Suprapubic skin (tissue), 3 donors: ENCODE data around the gene C11orf54.

Experiments
- POLR2AphosphoS5 ChIP-seq, 3 donors: sonication (generic); formaldehyde crosslinking; IDR thresholded peaks; one replicate each; pipeline ENCODE4 v1.6.1; 2017; ENCODE audit warnings: antibody characterized with exemption in 3 of 3
- TF ChIP-seq, protein P1 (sequence below), 2 donors: fragments of 200-600 bp in 1 of 2; fragments of 450-650 bp in 1 of 2; sonication (generic) in 1 of 2; IDR thresholded peaks; one replicate each; pipeline ENCODE4 v1.5.1; 2016 to 2019; ENCODE audit warnings: antibody characterized with exemption in 2 of 2, mild to moderate bottlenecking in 1 of 2, moderate library complexity in 1 of 2

DNA sequence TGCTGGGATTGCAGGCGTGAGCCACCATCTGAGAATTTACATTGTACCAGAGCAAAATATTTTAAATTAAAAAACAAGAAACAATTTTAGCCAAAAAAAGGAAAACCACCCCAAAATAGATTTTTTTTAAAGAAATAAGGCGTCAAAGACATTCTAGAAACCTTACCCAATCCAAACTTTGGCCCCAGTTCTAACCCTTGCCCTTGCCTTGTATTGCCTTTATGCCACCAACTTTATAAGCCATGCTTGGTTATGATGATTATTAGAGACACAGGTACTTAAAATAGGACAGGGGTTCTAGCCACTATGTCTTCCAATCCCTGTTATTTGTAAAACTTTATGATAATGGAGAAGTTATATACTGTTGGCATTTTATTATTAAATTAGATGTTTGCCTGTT is 11.8 kb downstream of the C11orf54 start:
- TF ChIP-seq, protein P1, sequence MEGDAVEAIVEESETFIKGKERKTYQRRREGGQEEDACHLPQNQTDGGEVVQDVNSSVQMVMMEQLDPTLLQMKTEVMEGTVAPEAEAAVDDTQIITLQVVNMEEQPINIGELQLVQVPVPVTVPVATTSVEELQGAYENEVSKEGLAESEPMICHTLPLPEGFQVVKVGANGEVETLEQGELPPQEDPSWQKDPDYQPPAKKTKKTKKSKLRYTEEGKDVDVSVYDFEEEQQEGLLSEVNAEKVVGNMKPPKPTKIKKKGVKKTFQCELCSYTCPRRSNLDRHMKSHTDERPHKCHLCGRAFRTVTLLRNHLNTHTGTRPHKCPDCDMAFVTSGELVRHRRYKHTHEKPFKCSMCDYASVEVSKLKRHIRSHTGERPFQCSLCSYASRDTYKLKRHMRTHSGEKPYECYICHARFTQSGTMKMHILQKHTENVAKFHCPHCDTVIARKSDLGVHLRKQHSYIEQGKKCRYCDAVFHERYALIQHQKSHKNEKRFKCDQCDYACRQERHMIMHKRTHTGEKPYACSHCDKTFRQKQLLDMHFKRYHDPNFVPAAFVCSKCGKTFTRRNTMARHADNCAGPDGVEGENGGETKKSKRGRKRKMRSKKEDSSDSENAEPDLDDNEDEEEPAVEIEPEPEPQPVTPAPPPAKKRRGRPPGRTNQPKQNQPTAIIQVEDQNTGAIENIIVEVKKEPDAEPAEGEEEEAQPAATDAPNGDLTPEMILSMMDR (IDR thresholded peaks at IDR 0.05) = no peak
- TF ChIP-seq POLR2AphosphoS5 (IDR thresholded peaks at IDR 0.05) = no peak
